Measurements from ENCODE around the gene PIGN. TPM values are rescaled to one million over a fixed set of nuclear protein-coding genes. Genes with fewer than 3 reads are reported as not detected.

The PIGN gene
- polyA plus RNA-seq, 1 donor from 2014 or later = 8.7 TPM

DNA sequence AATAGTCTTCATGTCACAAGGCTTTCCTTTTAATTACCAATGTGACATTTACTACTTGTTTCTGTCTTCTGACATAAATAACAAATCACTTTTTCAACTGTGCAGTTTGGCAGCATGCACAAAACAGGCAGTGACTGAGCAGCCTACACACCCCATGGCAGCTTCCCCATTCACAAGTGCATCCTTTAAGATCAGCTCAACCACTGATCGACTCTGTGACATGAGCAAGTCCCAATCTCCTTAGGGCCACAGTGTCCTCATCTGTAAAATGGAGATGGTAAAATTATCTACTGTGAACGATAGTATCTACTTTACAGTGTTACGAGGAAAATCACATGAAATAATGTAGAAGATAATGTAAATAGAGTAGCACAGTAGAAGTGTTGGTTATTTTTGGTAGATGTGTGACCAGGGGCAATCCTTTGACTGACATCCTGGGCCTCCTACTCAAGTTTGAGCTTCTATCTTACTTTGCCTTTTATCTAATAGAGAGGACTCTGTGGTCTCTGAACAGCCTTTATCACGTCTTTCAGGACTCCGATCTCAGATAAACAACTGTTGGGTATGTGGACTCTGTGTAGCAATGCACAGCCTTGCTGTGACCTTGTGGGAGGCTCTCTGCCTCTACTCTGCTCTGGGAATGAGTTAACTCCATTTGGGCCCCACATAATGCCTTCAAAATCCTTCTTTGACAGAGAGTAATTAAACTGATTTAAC lies 120.6 kb downstream of the PIGN start:
- H3K36me3 ChIP-seq (ENCODE audit: insufficient read depth, low read length) = no peaks in the 10 kb centered on the region
- H3K27me3 ChIP-seq (ENCODE audit: insufficient read depth, low read depth, low read length) = no peaks in the 10 kb centered on the region
- H3K4me3 ChIP-seq (ENCODE audit: low read length) = no peak overlapping the region
- H3F3A ChIP-seq (ENCODE audit: insufficient read depth, low read length, poor library complexity, severe bottlenecking) = no peaks in the 10 kb centered on the region
- H3K79me2 ChIP-seq (replicated peaks; ENCODE audit: insufficient read depth, low read length) = no peaks in the 10 kb centered on the region
- TF ChIP-seq EP300 (conservative IDR thresholded peaks at IDR 0.05; ENCODE audit: poor library complexity, severe bottlenecking) (no peak), EZH2 (IDR thresholded peaks at IDR 0.05; ENCODE audit: borderline replicate concordance, insufficient read depth, low read length, poor library complexity, severe bottlenecking) (no peak), RAD21 (conservative IDR thresholded peaks at IDR 0.05) (no peak), TAF1 (IDR thresholded peaks at IDR 0.05; ENCODE audit: low read depth) (no peak), SMC3 (conservative IDR thresholded peaks at IDR 0.05; ENCODE audit: poor library complexity) (no peak), MXI1 (conservative IDR thresholded peaks at IDR 0.05; ENCODE audit: poor library complexity, severe bottlenecking) (no peak), POLR2AphosphoS5 (IDR thresholded peaks at IDR 0.05) (no peak)
- TF ChIP-seq, protein P1, sequence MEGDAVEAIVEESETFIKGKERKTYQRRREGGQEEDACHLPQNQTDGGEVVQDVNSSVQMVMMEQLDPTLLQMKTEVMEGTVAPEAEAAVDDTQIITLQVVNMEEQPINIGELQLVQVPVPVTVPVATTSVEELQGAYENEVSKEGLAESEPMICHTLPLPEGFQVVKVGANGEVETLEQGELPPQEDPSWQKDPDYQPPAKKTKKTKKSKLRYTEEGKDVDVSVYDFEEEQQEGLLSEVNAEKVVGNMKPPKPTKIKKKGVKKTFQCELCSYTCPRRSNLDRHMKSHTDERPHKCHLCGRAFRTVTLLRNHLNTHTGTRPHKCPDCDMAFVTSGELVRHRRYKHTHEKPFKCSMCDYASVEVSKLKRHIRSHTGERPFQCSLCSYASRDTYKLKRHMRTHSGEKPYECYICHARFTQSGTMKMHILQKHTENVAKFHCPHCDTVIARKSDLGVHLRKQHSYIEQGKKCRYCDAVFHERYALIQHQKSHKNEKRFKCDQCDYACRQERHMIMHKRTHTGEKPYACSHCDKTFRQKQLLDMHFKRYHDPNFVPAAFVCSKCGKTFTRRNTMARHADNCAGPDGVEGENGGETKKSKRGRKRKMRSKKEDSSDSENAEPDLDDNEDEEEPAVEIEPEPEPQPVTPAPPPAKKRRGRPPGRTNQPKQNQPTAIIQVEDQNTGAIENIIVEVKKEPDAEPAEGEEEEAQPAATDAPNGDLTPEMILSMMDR (IDR thresholded peaks at IDR 0.05; ENCODE audit: poor library complexity, severe bottlenecking) = no peak
- TF ChIP-seq, protein P2, sequence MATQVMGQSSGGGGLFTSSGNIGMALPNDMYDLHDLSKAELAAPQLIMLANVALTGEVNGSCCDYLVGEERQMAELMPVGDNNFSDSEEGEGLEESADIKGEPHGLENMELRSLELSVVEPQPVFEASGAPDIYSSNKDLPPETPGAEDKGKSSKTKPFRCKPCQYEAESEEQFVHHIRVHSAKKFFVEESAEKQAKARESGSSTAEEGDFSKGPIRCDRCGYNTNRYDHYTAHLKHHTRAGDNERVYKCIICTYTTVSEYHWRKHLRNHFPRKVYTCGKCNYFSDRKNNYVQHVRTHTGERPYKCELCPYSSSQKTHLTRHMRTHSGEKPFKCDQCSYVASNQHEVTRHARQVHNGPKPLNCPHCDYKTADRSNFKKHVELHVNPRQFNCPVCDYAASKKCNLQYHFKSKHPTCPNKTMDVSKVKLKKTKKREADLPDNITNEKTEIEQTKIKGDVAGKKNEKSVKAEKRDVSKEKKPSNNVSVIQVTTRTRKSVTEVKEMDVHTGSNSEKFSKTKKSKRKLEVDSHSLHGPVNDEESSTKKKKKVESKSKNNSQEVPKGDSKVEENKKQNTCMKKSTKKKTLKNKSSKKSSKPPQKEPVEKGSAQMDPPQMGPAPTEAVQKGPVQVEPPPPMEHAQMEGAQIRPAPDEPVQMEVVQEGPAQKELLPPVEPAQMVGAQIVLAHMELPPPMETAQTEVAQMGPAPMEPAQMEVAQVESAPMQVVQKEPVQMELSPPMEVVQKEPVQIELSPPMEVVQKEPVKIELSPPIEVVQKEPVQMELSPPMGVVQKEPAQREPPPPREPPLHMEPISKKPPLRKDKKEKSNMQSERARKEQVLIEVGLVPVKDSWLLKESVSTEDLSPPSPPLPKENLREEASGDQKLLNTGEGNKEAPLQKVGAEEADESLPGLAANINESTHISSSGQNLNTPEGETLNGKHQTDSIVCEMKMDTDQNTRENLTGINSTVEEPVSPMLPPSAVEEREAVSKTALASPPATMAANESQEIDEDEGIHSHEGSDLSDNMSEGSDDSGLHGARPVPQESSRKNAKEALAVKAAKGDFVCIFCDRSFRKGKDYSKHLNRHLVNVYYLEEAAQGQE (IDR thresholded peaks at IDR 0.05; ENCODE audit: borderline replicate concordance) = no peak
- no peak overlapping the region for H3K9ac ChIP-seq (ENCODE audit: low read length)
- no peaks in the 10 kb centered on the region for H4K20me1 ChIP-seq (ENCODE audit: insufficient read depth)
- no peaks in the 10 kb centered on the region for H3K9me2 ChIP-seq (ENCODE audit: insufficient read depth, low read length)
- no peaks in the 10 kb centered on the region for H3K9me3 ChIP-seq (ENCODE audit: low read length)
- no peak overlapping the region for H3K4me2 ChIP-seq (ENCODE audit: low read length)
- H2AFZ ChIP-seq (ENCODE audit: low read depth, low read length) = no peak overlapping the region
- no peak overlapping the region for H3K27ac ChIP-seq (ENCODE audit: low read length)

DNA sequence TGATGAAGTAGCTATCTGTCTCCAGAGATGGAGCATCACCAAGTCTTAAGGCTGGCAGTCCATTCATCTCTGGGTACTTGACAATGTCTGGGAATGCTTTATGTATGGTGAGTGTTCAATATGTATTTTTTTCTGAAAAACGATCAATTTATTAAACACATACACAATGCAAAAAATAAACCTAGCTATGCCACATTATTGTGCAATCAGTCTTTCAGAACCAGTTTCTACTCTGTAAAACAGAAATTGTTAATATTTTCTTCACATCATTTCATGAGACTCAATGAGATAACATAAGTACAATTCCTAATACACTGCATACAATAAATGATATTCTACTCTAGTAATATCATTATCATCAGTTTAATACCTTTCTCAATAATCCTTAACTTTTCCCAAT lies 122.5 kb downstream of the PIGN start:
- Histone ChIP-seq H2AFZ (ENCODE audit: low read depth, low read length) (no peak overlapping the region), H3K9me2 (ENCODE audit: insufficient read depth, low read length) (no peaks in the 10 kb centered on the region), H3F3A (ENCODE audit: insufficient read depth, low read length, poor library complexity, severe bottlenecking) (no peaks in the 10 kb centered on the region), H4K20me1 (ENCODE audit: insufficient read depth) (no peaks in the 10 kb centered on the region), H3K9me3 (ENCODE audit: low read length) (no peaks in the 10 kb centered on the region), H3K9ac (ENCODE audit: low read length) (no peak overlapping the region), H3K4me2 (ENCODE audit: low read length) (no peak overlapping the region), H3K79me2 (replicated peaks; ENCODE audit: insufficient read depth, low read length) (no peaks in the 10 kb centered on the region), H3K4me3 (ENCODE audit: low read length) (no peak overlapping the region), H3K27me3 (ENCODE audit: insufficient read depth, low read depth, low read length) (no peaks in the 10 kb centered on the region), H3K36me3 (ENCODE audit: insufficient read depth, low read length) (no peaks in the 10 kb centered on the region), H3K27ac (ENCODE audit: low read length) (no peak overlapping the region)
- TF ChIP-seq, protein P2 (IDR thresholded peaks at IDR 0.05; ENCODE audit: borderline replicate concordance) = no peak
- TF ChIP-seq MXI1 (conservative IDR thresholded peaks at IDR 0.05; ENCODE audit: poor library complexity, severe bottlenecking) (no peak), RAD21 (conservative IDR thresholded peaks at IDR 0.05) (no peak), EZH2 (IDR thresholded peaks at IDR 0.05; ENCODE audit: borderline replicate concordance, insufficient read depth, low read length, poor library complexity, severe bottlenecking) (no peak), SMC3 (conservative IDR thresholded peaks at IDR 0.05; ENCODE audit: poor library complexity) (no peak), POLR2AphosphoS5 (IDR thresholded peaks at IDR 0.05) (no peak), TAF1 (IDR thresholded peaks at IDR 0.05; ENCODE audit: low read depth) (no peak), EP300 (conservative IDR thresholded peaks at IDR 0.05; ENCODE audit: poor library complexity, severe bottlenecking) (no peak)
- TF ChIP-seq, protein P1 (IDR thresholded peaks at IDR 0.05; ENCODE audit: poor library complexity, severe bottlenecking) = no peak

Measured in neural cell (in vitro differentiated cells).